WTC11 (cell line): ENCODE data around the gene SLC1A4. TPM values are rescaled to one million over a fixed set of nuclear protein-coding genes. Genes with fewer than 3 reads are reported as not detected.

ENCODE experiments used
- ATAC-seq: fragments of 200-7000 bp; cut with Tn5 transposase; 2 replicates; pipeline ENCODE4 v1.10.0; 2021; ENCODE audit warnings: mild to moderate bottlenecking, moderate library complexity
- CTCF ChIA-PET: fragments of 300-600 bp; sonication (Branson Sonifier 250); formaldehyde crosslinking; loops from one replicate; lab custom pipeline; 2021; ENCODE audit warnings: antibody characterized with exemption; lab: Charles Lee
- POLR2A ChIA-PET: fragments of 350-600 bp; sonication (Branson Sonifier 250); formaldehyde crosslinking; loops from one replicate; lab custom pipeline; 2021; ENCODE audit warnings: antibody characterized with exemption; lab: Charles Lee
- DNase-seq: peaks from one replicate; pipeline ENCODE4 v3.0.0; 2021; ENCODE audit warnings: low spot score
- H3K27ac Mint-ChIP-seq: 2 replicates; pipeline ENCODE4 v1.8.0; 2021; ENCODE audit warnings: mixed read lengths
- H3K27me3 Mint-ChIP-seq: 2 replicates; pipeline ENCODE4 v1.8.0; 2021; ENCODE audit warnings: low read depth, mild to moderate bottlenecking, moderate library complexity, mixed read lengths
- H3K36me3 Mint-ChIP-seq: 2 replicates; pipeline ENCODE4 v1.8.0; 2021; ENCODE audit warnings: mixed read lengths
- H3K4me1 Mint-ChIP-seq: 2 replicates; pipeline ENCODE4 v1.8.0; 2022; ENCODE audit warnings: mixed read lengths
- H3K4me3 Mint-ChIP-seq: 2 replicates; pipeline ENCODE4 v1.8.0; 2021; ENCODE audit warnings: mild to moderate bottlenecking, moderate library complexity, mixed read lengths
- H3K9me3 Mint-ChIP-seq: 2 replicates; pipeline ENCODE4 v1.8.0; 2021; ENCODE audit warnings: mixed read lengths
- FOXK1 ChIP-seq: sonication (generic); formaldehyde crosslinking; IDR thresholded peaks from 2 replicates; pipeline ENCODE4 v1.8.0; 2022; ENCODE audit warnings: mild to moderate bottlenecking, moderate library complexity, missing genetic modification reagents
- FOXP1 ChIP-seq: sonication (generic); formaldehyde crosslinking; IDR thresholded peaks from 2 replicates; pipeline ENCODE4 v1.8.0; 2022; ENCODE audit warnings: missing genetic modification reagents, mild to moderate bottlenecking, moderate library complexity, borderline replicate concordance
- MYBL2 ChIP-seq: sonication (generic); formaldehyde crosslinking; IDR thresholded peaks from 2 replicates; pipeline ENCODE4 v1.8.1; 2023; ENCODE audit warnings: mild to moderate bottlenecking, moderate library complexity, missing genetic modification reagents
- RELA ChIP-seq: sonication (generic); formaldehyde crosslinking; IDR thresholded peaks from 2 replicates; pipeline ENCODE4 v1.8.1; 2022; ENCODE audit warnings: missing genetic modification reagents, mild to moderate bottlenecking, borderline replicate concordance
- STAT6 ChIP-seq: sonication (generic); formaldehyde crosslinking; conservative IDR thresholded peaks from 2 replicates; pipeline ENCODE4 v1.8.1; 2023; ENCODE audit warnings: mild to moderate bottlenecking, low read depth, missing genetic modification reagents, moderate library complexity
- ZNF281 ChIP-seq: sonication (generic); formaldehyde crosslinking; IDR thresholded peaks from 2 replicates; pipeline ENCODE4 v1.8.0; 2023; ENCODE audit warnings: mild to moderate bottlenecking, missing genetic modification reagents
- ZNF317 ChIP-seq: sonication (generic); formaldehyde crosslinking; IDR thresholded peaks from 2 replicates; pipeline ENCODE4 v1.8.1; 2023; ENCODE audit warnings: low read depth, mild to moderate bottlenecking, moderate library complexity, missing genetic modification reagents, borderline replicate concordance
- ZNF423 ChIP-seq: fragments of 250-450 bp; sonication (Bioruptor Pico); IDR thresholded peaks from 2 replicates; pipeline ENCODE4 v2.1.2; 2022; ENCODE audit warnings: mild to moderate bottlenecking, moderate library complexity
- ZNF532 ChIP-seq: fragments of 250-450 bp; sonication (Bioruptor Pico); IDR thresholded peaks from 2 replicates; pipeline ENCODE4 v1.9.0; 2021; ENCODE audit warnings: mild to moderate bottlenecking, borderline replicate concordance
- total RNA-seq: library from RNA; stranded (reverse); gene quantifications from 3 replicates; pipeline ENCODE4 v1.2.3, GENCODE V29; 2021
- TF ChIP-seq, protein P1 (sequence below): sonication (generic); formaldehyde crosslinking; IDR thresholded peaks from 2 replicates; pipeline ENCODE4 v1.8.1; 2022; ENCODE audit warnings: mild to moderate bottlenecking, missing genetic modification reagents, moderate library complexity, borderline replicate concordance
- TF ChIP-seq, protein P2 (sequence below): sonication (generic); formaldehyde crosslinking; IDR thresholded peaks from 2 replicates; pipeline ENCODE4 v1.8.1; 2022; ENCODE audit warnings: mild to moderate bottlenecking, moderate library complexity, missing genetic modification reagents
- TF ChIP-seq, protein P3 (sequence below): sonication (generic); formaldehyde crosslinking; IDR thresholded peaks from 2 replicates; pipeline ENCODE4 v1.8.1; 2023; ENCODE audit warnings: mild to moderate bottlenecking, missing genetic modification reagents, moderate library complexity

The SLC1A4 gene
- total RNA-seq, 1 experiment from 2014 or later, result 1.6 TPM

DNA sequence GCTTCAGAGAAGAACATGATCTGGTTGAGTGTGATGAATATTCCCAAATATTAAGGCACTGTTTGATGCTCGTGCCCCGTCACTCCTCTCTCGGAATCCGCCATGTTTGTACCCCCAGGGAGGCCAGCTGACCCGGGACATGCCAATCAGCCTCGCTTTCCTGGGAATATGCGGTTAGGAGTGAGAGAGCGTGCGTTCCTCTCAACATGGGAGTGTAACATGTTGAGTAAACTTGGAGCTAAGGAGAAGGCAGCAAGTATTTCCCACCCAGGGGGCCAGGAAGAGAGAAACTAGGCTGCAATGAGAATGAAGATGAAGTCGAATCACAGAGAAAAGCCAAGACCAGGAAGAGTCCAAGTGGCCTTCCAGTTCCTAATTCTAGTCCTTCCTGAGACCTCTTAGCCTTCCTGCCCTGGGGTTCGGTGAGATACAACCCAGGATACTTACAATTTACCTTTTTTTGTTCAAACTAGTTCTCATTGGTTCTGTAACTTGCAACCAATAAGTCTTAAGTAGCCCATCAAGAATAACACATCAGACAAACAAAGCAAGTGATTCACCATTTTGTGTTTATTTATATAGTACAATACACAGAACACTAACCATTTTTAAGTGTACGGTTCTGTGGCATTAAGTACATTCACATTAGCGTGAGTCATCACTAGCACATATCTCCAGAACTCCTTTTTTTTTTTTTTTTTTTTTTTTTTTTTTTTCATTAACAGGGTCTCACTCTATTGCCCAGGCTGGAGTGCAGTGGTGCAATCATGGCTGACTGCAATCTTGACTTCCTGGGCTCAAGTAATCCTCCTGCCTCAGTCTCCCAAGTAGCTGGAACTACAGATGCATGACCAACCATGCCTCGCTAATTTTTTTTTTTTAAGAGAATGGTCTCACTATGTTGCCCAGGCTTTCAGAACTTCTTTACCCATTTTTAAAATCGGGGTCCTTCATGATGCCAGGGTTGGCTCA is 36.4 kb upstream of the SLC1A4 start:
- ATAC-seq (no peak), DNase-seq (no peak)
- TF ChIP-seq ZNF423, result no peak
- TF ChIP-seq, protein P1, sequence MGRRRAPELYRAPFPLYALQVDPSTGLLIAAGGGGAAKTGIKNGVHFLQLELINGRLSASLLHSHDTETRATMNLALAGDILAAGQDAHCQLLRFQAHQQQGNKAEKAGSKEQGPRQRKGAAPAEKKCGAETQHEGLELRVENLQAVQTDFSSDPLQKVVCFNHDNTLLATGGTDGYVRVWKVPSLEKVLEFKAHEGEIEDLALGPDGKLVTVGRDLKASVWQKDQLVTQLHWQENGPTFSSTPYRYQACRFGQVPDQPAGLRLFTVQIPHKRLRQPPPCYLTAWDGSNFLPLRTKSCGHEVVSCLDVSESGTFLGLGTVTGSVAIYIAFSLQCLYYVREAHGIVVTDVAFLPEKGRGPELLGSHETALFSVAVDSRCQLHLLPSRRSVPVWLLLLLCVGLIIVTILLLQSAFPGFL (CRISPR knock-in tag), result no peak
- no peak for TF ChIP-seq MYBL2 (CRISPR knock-in tag)
- no peak for TF ChIP-seq FOXK1 (CRISPR knock-in tag)
- TF ChIP-seq, protein P2, sequence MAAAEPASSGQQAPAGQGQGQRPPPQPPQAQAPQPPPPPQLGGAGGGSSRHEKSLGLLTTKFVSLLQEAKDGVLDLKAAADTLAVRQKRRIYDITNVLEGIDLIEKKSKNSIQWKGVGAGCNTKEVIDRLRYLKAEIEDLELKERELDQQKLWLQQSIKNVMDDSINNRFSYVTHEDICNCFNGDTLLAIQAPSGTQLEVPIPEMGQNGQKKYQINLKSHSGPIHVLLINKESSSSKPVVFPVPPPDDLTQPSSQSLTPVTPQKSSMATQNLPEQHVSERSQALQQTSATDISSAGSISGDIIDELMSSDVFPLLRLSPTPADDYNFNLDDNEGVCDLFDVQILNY, result no peak
- no peak for TF ChIP-seq RELA (CRISPR knock-in tag)
- TF ChIP-seq ZNF317 (CRISPR knock-in tag), result no peak
- no peak for TF ChIP-seq STAT6 (CRISPR knock-in tag)
- TF ChIP-seq ZNF281, result no peak
- no peak for TF ChIP-seq FOXP1 (CRISPR knock-in tag)
- no peaks in the 10 kb centered on the region for H3K27me3 Mint-ChIP-seq
- POLR2A ChIA-PET, result no interaction called here
- H3K36me3 Mint-ChIP-seq, result peaks cover 10% of the 10 kb centered on the region
- H3K4me1 Mint-ChIP-seq, result peaks cover 14% of the 10 kb centered on the region
- peaks cover 9% of the 10 kb centered on the region for H3K9me3 Mint-ChIP-seq
- CTCF ChIA-PET, result interaction anchor here (1.8 kb wide), 1 partner anchor 35 kb away, joined by 6 read pairs; no protein-coding TSS in a partner anchor
- no peak overlapping the region for H3K4me3 Mint-ChIP-seq
- no peak overlapping the region for H3K27ac Mint-ChIP-seq

DNA sequence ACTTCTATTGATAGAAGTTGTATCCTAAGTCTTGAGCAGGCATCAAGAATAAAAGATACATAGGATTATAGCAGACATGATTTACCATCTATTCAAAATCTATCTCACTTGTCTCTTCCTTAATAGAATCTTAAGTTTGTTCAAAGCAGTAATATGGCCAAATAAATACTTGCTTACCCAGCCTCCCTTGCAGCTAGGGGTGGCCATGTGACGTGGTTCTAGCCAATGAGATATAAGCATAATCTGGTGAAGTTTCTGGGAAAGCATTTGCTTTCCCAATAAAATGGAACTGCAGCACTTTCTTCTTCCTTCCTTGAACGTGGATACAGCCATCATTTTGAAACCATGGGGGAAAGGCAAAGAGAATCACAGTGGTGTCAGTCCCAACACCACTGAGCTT is 33.7 kb upstream of the SLC1A4 start:
- ATAC-seq (no peak), DNase-seq (no peak)
- Mint-ChIP-seq H3K36me3 (peaks cover 10% of the 10 kb centered on the region), H3K4me3 (no peak overlapping the region), H3K4me1 (peaks cover 6% of the 10 kb centered on the region), H3K27ac (no peak overlapping the region), H3K27me3 (no peaks in the 10 kb centered on the region), H3K9me3 (peaks cover 9% of the 10 kb centered on the region)
- no peak for TF ChIP-seq ZNF532 (CRISPR knock-in tag)
- TF ChIP-seq, protein P3, sequence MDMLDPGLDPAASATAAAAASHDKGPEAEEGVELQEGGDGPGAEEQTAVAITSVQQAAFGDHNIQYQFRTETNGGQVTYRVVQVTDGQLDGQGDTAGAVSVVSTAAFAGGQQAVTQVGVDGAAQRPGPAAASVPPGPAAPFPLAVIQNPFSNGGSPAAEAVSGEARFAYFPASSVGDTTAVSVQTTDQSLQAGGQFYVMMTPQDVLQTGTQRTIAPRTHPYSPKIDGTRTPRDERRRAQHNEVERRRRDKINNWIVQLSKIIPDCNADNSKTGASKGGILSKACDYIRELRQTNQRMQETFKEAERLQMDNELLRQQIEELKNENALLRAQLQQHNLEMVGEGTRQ (CRISPR knock-in tag), result peak; percentile 35; the same call in 1 of the 2 replicates
- ChIA-PET CTCF (no interaction called here), POLR2A (no interaction called here)
